WTC11 (cell line): ENCODE data around the gene SLC10A6. TPM values are rescaled to one million over a fixed set of nuclear protein-coding genes. Genes with fewer than 3 reads are reported as not detected.

Source experiments
- ATAC-seq: fragments of 200-7000 bp; cut with Tn5 transposase; 2 replicates; pipeline ENCODE4 v1.10.0; 2021; ENCODE audit warnings: mild to moderate bottlenecking, moderate library complexity
- CTCF ChIA-PET: fragments of 300-600 bp; sonication (Branson Sonifier 250); formaldehyde crosslinking; loops from one replicate; lab custom pipeline; 2021; ENCODE audit warnings: antibody characterized with exemption; lab: Charles Lee
- POLR2A ChIA-PET: fragments of 350-600 bp; sonication (Branson Sonifier 250); formaldehyde crosslinking; loops from one replicate; lab custom pipeline; 2021; ENCODE audit warnings: antibody characterized with exemption; lab: Charles Lee
- DNase-seq: peaks from one replicate; pipeline ENCODE4 v3.0.0; 2021; ENCODE audit warnings: low spot score
- H3K27ac Mint-ChIP-seq: 2 replicates; pipeline ENCODE4 v1.8.0; 2021; ENCODE audit warnings: mixed read lengths
- H3K27me3 Mint-ChIP-seq: 2 replicates; pipeline ENCODE4 v1.8.0; 2021; ENCODE audit warnings: low read depth, mild to moderate bottlenecking, moderate library complexity, mixed read lengths
- H3K36me3 Mint-ChIP-seq: 2 replicates; pipeline ENCODE4 v1.8.0; 2021; ENCODE audit warnings: mixed read lengths
- H3K4me1 Mint-ChIP-seq: 2 replicates; pipeline ENCODE4 v1.8.0; 2022; ENCODE audit warnings: mixed read lengths
- H3K4me3 Mint-ChIP-seq: 2 replicates; pipeline ENCODE4 v1.8.0; 2021; ENCODE audit warnings: mild to moderate bottlenecking, moderate library complexity, mixed read lengths
- H3K9me3 Mint-ChIP-seq: 2 replicates; pipeline ENCODE4 v1.8.0; 2021; ENCODE audit warnings: mixed read lengths
- CBFB ChIP-seq: sonication (generic); formaldehyde crosslinking; IDR thresholded peaks from 2 replicates; pipeline ENCODE4 v1.8.1; 2022; ENCODE audit warnings: mild to moderate bottlenecking, low read depth, missing genetic modification reagents
- E2F5 ChIP-seq: sonication (generic); formaldehyde crosslinking; IDR thresholded peaks from 2 replicates; pipeline ENCODE4 v1.8.1; 2022; ENCODE audit warnings: mild to moderate bottlenecking, moderate library complexity, missing genetic modification reagents
- ESRRA ChIP-seq: sonication (generic); formaldehyde crosslinking; IDR thresholded peaks from 2 replicates; pipeline ENCODE4 v1.8.1; 2022; ENCODE audit warnings: mild to moderate bottlenecking, missing genetic modification reagents, borderline replicate concordance
- IRF2 ChIP-seq: sonication (generic); formaldehyde crosslinking; IDR thresholded peaks from 2 replicates; pipeline ENCODE4 v1.8.0; 2022; ENCODE audit warnings: low read depth, missing genetic modification reagents, borderline replicate concordance
- KAT7 ChIP-seq: sonication (generic); formaldehyde crosslinking; IDR thresholded peaks from 2 replicates; pipeline ENCODE4 v1.8.1; 2023; ENCODE audit warnings: missing genetic modification reagents, mild to moderate bottlenecking, borderline replicate concordance
- MAX ChIP-seq: sonication (generic); formaldehyde crosslinking; IDR thresholded peaks from 2 replicates; pipeline ENCODE4 v1.8.0; 2022; ENCODE audit warnings: mild to moderate bottlenecking, missing genetic modification reagents
- NR1H2 ChIP-seq: sonication (generic); formaldehyde crosslinking; IDR thresholded peaks from 2 replicates; pipeline ENCODE4 v1.9.0; 2021; ENCODE audit warnings: mild to moderate bottlenecking, moderate library complexity, missing genetic modification reagents
- NR3C1 ChIP-seq: sonication (generic); formaldehyde crosslinking; conservative IDR thresholded peaks from 2 replicates; pipeline ENCODE4 v1.8.1; 2023; ENCODE audit warnings: low read depth, mild to moderate bottlenecking, missing genetic modification reagents
- PRDM15 ChIP-seq: sonication (generic); formaldehyde crosslinking; IDR thresholded peaks from 2 replicates; pipeline ENCODE4 v1.8.0; 2022; ENCODE audit warnings: missing genetic modification reagents
- RELA ChIP-seq: sonication (generic); formaldehyde crosslinking; IDR thresholded peaks from 2 replicates; pipeline ENCODE4 v1.8.1; 2022; ENCODE audit warnings: missing genetic modification reagents, mild to moderate bottlenecking, borderline replicate concordance
- RORB ChIP-seq: fragments of 250-450 bp; sonication (Bioruptor Pico); IDR thresholded peaks from 2 replicates; pipeline ENCODE4 v1.9.0; 2021; ENCODE audit warnings: mild to moderate bottlenecking
- SMAD3 ChIP-seq: sonication (generic); formaldehyde crosslinking; IDR thresholded peaks from 2 replicates; pipeline ENCODE4 v1.8.0; 2022; ENCODE audit warnings: missing genetic modification reagents, mild to moderate bottlenecking, borderline replicate concordance
- USF2 ChIP-seq: sonication (generic); formaldehyde crosslinking; IDR thresholded peaks from 2 replicates; pipeline ENCODE4 v1.8.1; 2023; ENCODE audit warnings: mild to moderate bottlenecking, missing genetic modification reagents, moderate library complexity
- ZNF138 ChIP-seq: sonication (generic); formaldehyde crosslinking; conservative IDR thresholded peaks from 2 replicates; pipeline ENCODE4 v1.8.1; 2022; ENCODE audit warnings: mild to moderate bottlenecking, moderate library complexity, missing genetic modification reagents
- ZNF317 ChIP-seq: sonication (generic); formaldehyde crosslinking; IDR thresholded peaks from 2 replicates; pipeline ENCODE4 v1.8.1; 2023; ENCODE audit warnings: low read depth, mild to moderate bottlenecking, moderate library complexity, missing genetic modification reagents, borderline replicate concordance
- ZNF396 ChIP-seq: fragments of 250-450 bp; sonication (Bioruptor Pico); IDR thresholded peaks from 2 replicates; pipeline ENCODE4 v1.8.0; 2021; ENCODE audit warnings: mild to moderate bottlenecking, moderate library complexity, borderline replicate concordance
- ZNF423 ChIP-seq: fragments of 250-450 bp; sonication (Bioruptor Pico); IDR thresholded peaks from 2 replicates; pipeline ENCODE4 v2.1.2; 2022; ENCODE audit warnings: mild to moderate bottlenecking, moderate library complexity
- ZNF671 ChIP-seq: fragments of 250-450 bp; sonication (Bioruptor Pico); IDR thresholded peaks from 2 replicates; pipeline ENCODE4 v1.8.0; 2021; ENCODE audit warnings: mild to moderate bottlenecking
- total RNA-seq: library from RNA; stranded (reverse); gene quantifications from 3 replicates; pipeline ENCODE4 v1.2.3, GENCODE V29; 2021
- TF ChIP-seq, protein P1 (sequence below): sonication (generic); formaldehyde crosslinking; IDR thresholded peaks from 2 replicates; pipeline ENCODE4 v1.8.1; 2022; ENCODE audit warnings: low read depth, missing genetic modification reagents, borderline replicate concordance
- TF ChIP-seq, protein P2 (sequence below): sonication (generic); formaldehyde crosslinking; conservative IDR thresholded peaks from 2 replicates; pipeline ENCODE4 v1.8.1; 2023; ENCODE audit warnings: mild to moderate bottlenecking, low read depth, missing genetic modification reagents, moderate library complexity
- TF ChIP-seq, protein P3 (sequence below): sonication (generic); formaldehyde crosslinking; IDR thresholded peaks from 2 replicates; pipeline ENCODE4 v1.8.1; 2023; ENCODE audit warnings: mild to moderate bottlenecking, missing genetic modification reagents

Gene SLC10A6
- total RNA-seq, 1 experiment from 2014 or later: not detected

DNA sequence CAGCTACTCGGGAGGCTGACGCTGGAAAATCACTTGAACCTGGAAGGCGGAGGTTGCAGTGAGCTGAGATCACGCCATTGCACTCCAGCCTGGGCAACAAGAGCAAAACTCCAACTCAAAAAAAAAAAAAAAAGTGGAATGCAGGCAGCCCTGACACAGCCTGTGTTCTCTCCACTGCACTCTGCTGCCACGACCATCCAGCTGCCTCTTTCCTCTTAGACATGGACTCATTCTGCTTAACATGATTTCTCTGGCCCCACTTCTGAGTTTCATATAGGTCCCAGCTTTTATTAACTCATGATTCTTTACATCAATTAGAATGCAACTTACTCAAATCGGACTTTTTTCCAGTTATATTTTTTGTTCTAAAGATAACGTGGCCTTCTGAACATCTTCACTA, 29.6 kb downstream of the SLC10A6 start:
- ChIA-PET CTCF (interaction anchor here (1.1 kb wide), 1 partner anchor 11 kb away, joined by 3 read pairs; no protein-coding TSS in a partner anchor), POLR2A (no interaction called here)
- no peak overlapping the region for H3K27ac Mint-ChIP-seq
- DNase-seq (no peak), ATAC-seq (no peak)
- H3K27me3 Mint-ChIP-seq: no peaks in the 10 kb centered on the region
- TF ChIP-seq RELA (no peak), USF2 (CRISPR knock-in tag) (no peak), CBFB (CRISPR knock-in tag) (no peak)
- TF ChIP-seq, protein P1, sequence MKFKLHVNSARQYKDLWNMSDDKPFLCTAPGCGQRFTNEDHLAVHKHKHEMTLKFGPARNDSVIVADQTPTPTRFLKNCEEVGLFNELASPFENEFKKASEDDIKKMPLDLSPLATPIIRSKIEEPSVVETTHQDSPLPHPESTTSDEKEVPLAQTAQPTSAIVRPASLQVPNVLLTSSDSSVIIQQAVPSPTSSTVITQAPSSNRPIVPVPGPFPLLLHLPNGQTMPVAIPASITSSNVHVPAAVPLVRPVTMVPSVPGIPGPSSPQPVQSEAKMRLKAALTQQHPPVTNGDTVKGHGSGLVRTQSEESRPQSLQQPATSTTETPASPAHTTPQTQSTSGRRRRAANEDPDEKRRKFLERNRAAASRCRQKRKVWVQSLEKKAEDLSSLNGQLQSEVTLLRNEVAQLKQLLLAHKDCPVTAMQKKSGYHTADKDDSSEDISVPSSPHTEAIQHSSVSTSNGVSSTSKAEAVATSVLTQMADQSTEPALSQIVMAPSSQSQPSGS (CRISPR knock-in tag): no peak
- peaks cover 9% of the 10 kb centered on the region for H3K9me3 Mint-ChIP-seq
- H3K4me1 Mint-ChIP-seq: no peaks in the 10 kb centered on the region
- H3K36me3 Mint-ChIP-seq: peaks cover 17% of the 10 kb centered on the region
- H3K4me3 Mint-ChIP-seq: no peak overlapping the region

- Mint-ChIP-seq H3K4me3 (no peak overlapping the region), H3K27me3 (no peaks in the 10 kb centered on the region), H3K36me3 (peaks cover 22% of the 10 kb centered on the region), H3K27ac (no peak overlapping the region; the same call in 1 of the 2 replicates), H3K9me3 (peaks cover 9% of the 10 kb centered on the region), H3K4me1 (no peaks in the 10 kb centered on the region)
- ATAC-seq: peak; percentile 80
- ChIA-PET CTCF (interaction anchor here (0.6 to 3.7 kb wide), 7 partner anchors 10 to 320 kb away, joined by 3 to 14 read pairs (median 3); no protein-coding TSS in a partner anchor), POLR2A (no interaction called here)
- DNase-seq: no peak
- TF ChIP-seq SMAD3 (no peak), IRF2 (CRISPR knock-in tag) (no peak), RORB (no peak), PRDM15 (CRISPR knock-in tag) (no peak), NR1H2 (CRISPR knock-in tag) (no peak), E2F5 (CRISPR knock-in tag) (no peak), ZNF396 (CRISPR knock-in tag) (no peak), ZNF317 (CRISPR knock-in tag) (no peak), ESRRA (CRISPR knock-in tag) (no peak), ZNF138 (CRISPR knock-in tag) (no peak), ZNF671 (CRISPR knock-in tag) (no peak), ZNF423 (no peak), NR3C1 (no peak), MAX (no peak), USF2 (CRISPR knock-in tag) (no peak), KAT7 (CRISPR knock-in tag) (no peak)
- TF ChIP-seq, protein P2, sequence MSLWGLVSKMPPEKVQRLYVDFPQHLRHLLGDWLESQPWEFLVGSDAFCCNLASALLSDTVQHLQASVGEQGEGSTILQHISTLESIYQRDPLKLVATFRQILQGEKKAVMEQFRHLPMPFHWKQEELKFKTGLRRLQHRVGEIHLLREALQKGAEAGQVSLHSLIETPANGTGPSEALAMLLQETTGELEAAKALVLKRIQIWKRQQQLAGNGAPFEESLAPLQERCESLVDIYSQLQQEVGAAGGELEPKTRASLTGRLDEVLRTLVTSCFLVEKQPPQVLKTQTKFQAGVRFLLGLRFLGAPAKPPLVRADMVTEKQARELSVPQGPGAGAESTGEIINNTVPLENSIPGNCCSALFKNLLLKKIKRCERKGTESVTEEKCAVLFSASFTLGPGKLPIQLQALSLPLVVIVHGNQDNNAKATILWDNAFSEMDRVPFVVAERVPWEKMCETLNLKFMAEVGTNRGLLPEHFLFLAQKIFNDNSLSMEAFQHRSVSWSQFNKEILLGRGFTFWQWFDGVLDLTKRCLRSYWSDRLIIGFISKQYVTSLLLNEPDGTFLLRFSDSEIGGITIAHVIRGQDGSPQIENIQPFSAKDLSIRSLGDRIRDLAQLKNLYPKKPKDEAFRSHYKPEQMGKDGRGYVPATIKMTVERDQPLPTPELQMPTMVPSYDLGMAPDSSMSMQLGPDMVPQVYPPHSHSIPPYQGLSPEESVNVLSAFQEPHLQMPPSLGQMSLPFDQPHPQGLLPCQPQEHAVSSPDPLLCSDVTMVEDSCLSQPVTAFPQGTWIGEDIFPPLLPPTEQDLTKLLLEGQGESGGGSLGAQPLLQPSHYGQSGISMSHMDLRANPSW: no peak
- TF ChIP-seq, protein P3, sequence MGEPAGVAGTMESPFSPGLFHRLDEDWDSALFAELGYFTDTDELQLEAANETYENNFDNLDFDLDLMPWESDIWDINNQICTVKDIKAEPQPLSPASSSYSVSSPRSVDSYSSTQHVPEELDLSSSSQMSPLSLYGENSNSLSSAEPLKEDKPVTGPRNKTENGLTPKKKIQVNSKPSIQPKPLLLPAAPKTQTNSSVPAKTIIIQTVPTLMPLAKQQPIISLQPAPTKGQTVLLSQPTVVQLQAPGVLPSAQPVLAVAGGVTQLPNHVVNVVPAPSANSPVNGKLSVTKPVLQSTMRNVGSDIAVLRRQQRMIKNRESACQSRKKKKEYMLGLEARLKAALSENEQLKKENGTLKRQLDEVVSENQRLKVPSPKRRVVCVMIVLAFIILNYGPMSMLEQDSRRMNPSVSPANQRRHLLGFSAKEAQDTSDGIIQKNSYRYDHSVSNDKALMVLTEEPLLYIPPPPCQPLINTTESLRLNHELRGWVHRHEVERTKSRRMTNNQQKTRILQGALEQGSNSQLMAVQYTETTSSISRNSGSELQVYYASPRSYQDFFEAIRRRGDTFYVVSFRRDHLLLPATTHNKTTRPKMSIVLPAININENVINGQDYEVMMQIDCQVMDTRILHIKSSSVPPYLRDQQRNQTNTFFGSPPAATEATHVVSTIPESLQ (CRISPR knock-in tag): no peak
Measured at GRCh38 chr4:86818841-86819240, 30.3 kb downstream of the SLC10A6 start.
